Caco-2 (cell line): ENCODE data around the gene APOD. TPM values are rescaled to one million over a fixed set of nuclear protein-coding genes. Genes with fewer than 3 reads are reported as not detected.

Experiments used
- BruUV-seq: library from RNA; stranded (reverse); fragments of 400-500 nt; replicated peaks from 2 replicates; lab custom pipeline; 2021; lab: Mats Ljungman, UMichigan
- CTCF ChIA-PET: fragments of 300-600 bp; sonication (Branson Sonifier 250); formaldehyde crosslinking; loops from one replicate; lab custom pipeline; 2022; ENCODE audit warnings: antibody characterized with exemption; lab: Charles Lee
- POLR2A ChIA-PET: fragments of 300-600 bp; sonication (Branson Sonifier 250); formaldehyde crosslinking; loops from one replicate; lab custom pipeline; 2022; ENCODE audit warnings: antibody characterized with exemption; lab: Charles Lee
- DNase-seq, 2 experiments: peaks; one replicate each; pipeline versions ENCODE4 v3.0.0 to v3.0.0-alpha.2; 2020 to 2022
- H3K27me3 ChIP-seq: replicated peaks from 2 replicates; pipeline ENCODE4 v1.6.0; 2011; ENCODE audit warnings: low read length; ENCODE audit not compliant: control insufficient read depth, insufficient read depth
- H3K36me3 ChIP-seq: 2 replicates; pipeline ENCODE4 v1.5.1; 2011; ENCODE audit warnings: low read length; ENCODE audit not compliant: control insufficient read depth, insufficient read depth
- H3K4me1 ChIP-seq: fragments of 250-450 bp; sonication (Bioruptor Pico); 2 replicates; pipeline ENCODE4 v1.5.1; 2020; ENCODE audit warnings: mild to moderate bottlenecking
- H3K4me3 ChIP-seq: 2 replicates; pipeline ENCODE4 v1.5.1; 2011; ENCODE audit warnings: low read depth, mild to moderate bottlenecking, control low read depth, low read length
- H3K9me3 ChIP-seq: fragments of 250-450 bp; sonication (Bioruptor Pico); 2 replicates; pipeline ENCODE4 v1.5.1; 2020; ENCODE audit warnings: mild to moderate bottlenecking, moderate library complexity
- H3K27ac Mint-ChIP-seq: one replicate; pipeline ENCODE4 v1.8.0; 2022; ENCODE audit warnings: mixed read lengths; ENCODE audit not compliant: unreplicated experiment
- H3K27me3 Mint-ChIP-seq: one replicate; pipeline ENCODE4 v1.8.0; 2022; ENCODE audit warnings: mixed read lengths; ENCODE audit not compliant: insufficient read depth, unreplicated experiment
- H3K36me3 Mint-ChIP-seq: one replicate; pipeline ENCODE4 v1.8.0; 2022; ENCODE audit warnings: mild to moderate bottlenecking, mixed read lengths; ENCODE audit not compliant: insufficient read depth, unreplicated experiment
- H3K4me1 Mint-ChIP-seq: one replicate; pipeline ENCODE4 v1.8.0; 2022; ENCODE audit warnings: low read depth, mixed read lengths; ENCODE audit not compliant: unreplicated experiment
- H3K4me3 Mint-ChIP-seq: one replicate; pipeline ENCODE4 v1.8.0; 2022; ENCODE audit warnings: mild to moderate bottlenecking, moderate library complexity, mixed read lengths; ENCODE audit not compliant: unreplicated experiment
- H3K9me3 Mint-ChIP-seq: one replicate; pipeline ENCODE4 v1.8.0; 2022; ENCODE audit warnings: mixed read lengths; ENCODE audit not compliant: unreplicated experiment
- intact Hi-C: fragments of 100-400 bp; cut with micrococcal nuclease; formaldehyde crosslinking; loops from one replicate; pipeline ENCODE4 v1.10.0; 2022; ENCODE audit not compliant: unreplicated experiment
- total RNA-seq: library from RNA; stranded (reverse); gene quantifications from 2 replicates; pipeline ENCODE4 v1.2.3, GENCODE V29; 2022
- TF ChIP-seq, protein P1 (sequence below), 2 experiments: fragments of 200-600 bp in 1 of 2; IDR thresholded peaks; 1 replicate in 1 of 2; 2 replicates in 1 of 2; pipeline versions ENCODE4 v1.5.1 to v1.8.0; 2011 to 2022; ENCODE audit warnings: antibody characterized with exemption in 1 of 2, control low read depth in 1 of 2, inconsistent platforms in 1 of 2, low read depth in 1 of 2, low read length in 1 of 2, mild to moderate bottlenecking in 1 of 2, moderate library complexity in 1 of 2; ENCODE audit not compliant: insufficient read depth in 1 of 2, severe bottlenecking in 1 of 2, unreplicated experiment in 1 of 2

Gene APOD
- total RNA-seq, 1 experiment from 2014 or later, result 101 TPM

DNA sequence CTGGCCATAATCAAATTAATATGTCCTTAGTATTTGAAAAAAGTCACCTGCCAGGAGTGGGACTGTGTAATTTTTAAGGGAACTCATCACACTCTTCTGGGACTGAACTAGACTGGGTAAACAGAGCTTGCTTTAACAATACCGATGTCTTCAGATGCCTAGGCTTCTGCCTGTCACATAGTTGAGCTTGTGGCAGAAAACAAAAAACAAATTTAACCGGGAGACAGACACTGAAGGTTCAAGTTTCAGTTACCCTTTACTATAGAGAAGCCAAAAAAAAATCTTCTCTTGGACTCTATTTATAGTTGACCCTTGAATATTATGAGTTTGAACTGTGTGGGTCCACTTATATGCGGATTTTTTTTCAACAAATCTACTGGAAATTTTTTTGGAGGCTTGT is 51.4 kb downstream of the APOD start:
- no peak for DNase-seq
- CTCF ChIA-PET, result no interaction called here
- H3K4me1 Mint-ChIP-seq, result peaks cover 9% of the 10 kb centered on the region
- intact Hi-C loops, result no loop called here
- no peaks in the 10 kb centered on the region for H3K27me3 ChIP-seq
- no peaks in the 10 kb centered on the region for H3K9me3 Mint-ChIP-seq
- H3K4me1 ChIP-seq, result no peaks in the 10 kb centered on the region
- H3K9me3 ChIP-seq, result no peaks in the 10 kb centered on the region
- H3K36me3 ChIP-seq, result no peaks in the 10 kb centered on the region
- POLR2A ChIA-PET, result no interaction called here
- no TSS peak for BruUV-seq
- TF ChIP-seq, protein P1, sequence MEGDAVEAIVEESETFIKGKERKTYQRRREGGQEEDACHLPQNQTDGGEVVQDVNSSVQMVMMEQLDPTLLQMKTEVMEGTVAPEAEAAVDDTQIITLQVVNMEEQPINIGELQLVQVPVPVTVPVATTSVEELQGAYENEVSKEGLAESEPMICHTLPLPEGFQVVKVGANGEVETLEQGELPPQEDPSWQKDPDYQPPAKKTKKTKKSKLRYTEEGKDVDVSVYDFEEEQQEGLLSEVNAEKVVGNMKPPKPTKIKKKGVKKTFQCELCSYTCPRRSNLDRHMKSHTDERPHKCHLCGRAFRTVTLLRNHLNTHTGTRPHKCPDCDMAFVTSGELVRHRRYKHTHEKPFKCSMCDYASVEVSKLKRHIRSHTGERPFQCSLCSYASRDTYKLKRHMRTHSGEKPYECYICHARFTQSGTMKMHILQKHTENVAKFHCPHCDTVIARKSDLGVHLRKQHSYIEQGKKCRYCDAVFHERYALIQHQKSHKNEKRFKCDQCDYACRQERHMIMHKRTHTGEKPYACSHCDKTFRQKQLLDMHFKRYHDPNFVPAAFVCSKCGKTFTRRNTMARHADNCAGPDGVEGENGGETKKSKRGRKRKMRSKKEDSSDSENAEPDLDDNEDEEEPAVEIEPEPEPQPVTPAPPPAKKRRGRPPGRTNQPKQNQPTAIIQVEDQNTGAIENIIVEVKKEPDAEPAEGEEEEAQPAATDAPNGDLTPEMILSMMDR (IDR thresholded peaks at IDR 0.05; ENCODE audit: insufficient read depth in 1 of 2, low read depth in 1 of 2, low read length in 1 of 2, severe bottlenecking in 1 of 2, unreplicated experiment in 1 of 2), result no peak
- H3K27ac Mint-ChIP-seq, result no peak overlapping the region
- H3K36me3 Mint-ChIP-seq, result peaks cover 68% of the 10 kb centered on the region
- no peaks in the 10 kb centered on the region for H3K27me3 Mint-ChIP-seq
- H3K4me3 ChIP-seq, result no peak overlapping the region
- H3K4me3 Mint-ChIP-seq, result no peak overlapping the region

DNA sequence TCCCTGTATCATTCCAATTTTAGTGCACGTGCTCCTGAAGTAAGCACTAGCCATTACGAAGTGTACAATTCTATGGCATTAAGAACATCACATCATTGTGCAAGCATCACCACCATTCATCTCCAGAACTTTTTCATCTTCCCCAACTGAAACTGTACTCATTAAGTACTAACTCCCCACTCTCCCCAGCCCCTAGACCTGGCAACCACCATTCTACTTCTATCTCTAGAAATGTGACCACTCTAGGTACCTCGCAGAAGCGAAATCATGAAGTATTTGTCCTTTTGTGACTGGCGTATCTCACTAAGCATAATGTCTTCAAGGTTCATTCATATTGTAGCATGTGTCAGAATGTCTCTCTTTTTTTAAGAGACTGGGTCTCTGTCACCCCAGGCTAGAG is 52.1 kb downstream of the APOD start:
- no peaks in the 10 kb centered on the region for H3K9me3 ChIP-seq
- TF ChIP-seq, protein P1 (IDR thresholded peaks at IDR 0.05; ENCODE audit: insufficient read depth in 1 of 2, low read depth in 1 of 2, low read length in 1 of 2, severe bottlenecking in 1 of 2, unreplicated experiment in 1 of 2), result no peak
- Mint-ChIP-seq H3K27me3 (no peaks in the 10 kb centered on the region), H3K9me3 (no peaks in the 10 kb centered on the region), H3K27ac (no peak overlapping the region), H3K4me1 (peaks cover 9% of the 10 kb centered on the region), H3K36me3 (peaks cover 74% of the 10 kb centered on the region), H3K4me3 (no peak overlapping the region)
- no peaks in the 10 kb centered on the region for H3K27me3 ChIP-seq
- no peaks in the 10 kb centered on the region for H3K4me1 ChIP-seq
- DNase-seq, result no peak
- ChIA-PET POLR2A (no interaction called here), CTCF (no interaction called here)
- BruUV-seq, result no TSS peak
- no peak overlapping the region for H3K4me3 ChIP-seq
- intact Hi-C loops, result no loop called here
- H3K36me3 ChIP-seq, result no peaks in the 10 kb centered on the region

DNA sequence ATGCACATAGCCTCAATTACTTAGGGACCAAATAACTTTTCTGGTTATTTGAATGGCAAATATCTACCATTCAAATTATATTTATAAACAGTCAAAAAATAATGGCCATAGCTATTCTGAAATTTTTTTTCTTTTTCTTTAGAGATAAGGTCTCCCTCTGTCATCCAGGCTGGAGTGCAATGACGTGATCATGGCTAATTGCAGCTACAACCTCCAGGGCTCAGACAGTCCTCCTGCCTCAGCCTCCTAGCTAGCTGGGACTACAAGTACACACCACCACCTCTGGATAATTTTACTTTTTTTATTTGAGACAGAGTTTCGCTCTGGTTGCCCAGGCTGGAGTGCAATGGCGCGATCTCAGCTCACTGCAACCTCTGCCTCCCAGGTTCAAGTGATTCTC is 57.2 kb downstream of the APOD start:
- POLR2A ChIA-PET, result no interaction called here
- Histone ChIP-seq H3K27me3 (no peaks in the 10 kb centered on the region), H3K4me3 (no peak overlapping the region), H3K4me1 (no peaks in the 10 kb centered on the region), H3K9me3 (no peaks in the 10 kb centered on the region), H3K36me3 (no peaks in the 10 kb centered on the region)
- CTCF ChIA-PET, result no interaction called here
- no TSS peak for BruUV-seq
- Mint-ChIP-seq H3K9me3 (no peaks in the 10 kb centered on the region), H3K4me1 (no peaks in the 10 kb centered on the region), H3K36me3 (peaks cover 79% of the 10 kb centered on the region), H3K27ac (no peak overlapping the region), H3K27me3 (no peaks in the 10 kb centered on the region), H3K4me3 (no peak overlapping the region)
- TF ChIP-seq, protein P1 (IDR thresholded peaks at IDR 0.05; ENCODE audit: insufficient read depth in 1 of 2, low read depth in 1 of 2, low read length in 1 of 2, severe bottlenecking in 1 of 2, unreplicated experiment in 1 of 2), result no peak
- no peak for DNase-seq
- intact Hi-C loops, result no loop called here
